Stimulated activated CD4-positive, alpha-beta T cell treated with anti-CD3 and anti-CD28 coated beads, Interleukin-15, amount 100 ng/mL, for 48 hours (primary cell): ENCODE data around the gene PEX14.

Experiments
- DNase-seq, 2 donors: peaks; one replicate each; pipeline ENCODE4 v3.0.0-alpha.2; 2020; ENCODE audit warnings: low read depth in 2 of 2

The PEX14 gene

GRCh38 chr1:10678852-10679251 lies 204.1 kb downstream of the PEX14 start:
- no peak for DNase-seq

GRCh38 chr1:10679496-10680220 lies 204.9 kb downstream of the PEX14 start:
- no peak for DNase-seq
